DND-41 (cell line): Measurements from ENCODE around the gene ZNF638.

ENCODE experiments used
- ATAC-seq: fragments of 200-7000 bp; cut with Tn5 transposase; 3 replicates; pipeline ENCODE4 v1.9.1; 2021; ENCODE audit warnings: low read depth; ENCODE audit not compliant: insufficient read depth
- DNase-seq: peaks from one replicate; pipeline ENCODE4 v3.0.0-alpha.2; 2020
- H2AFZ ChIP-seq: 2 replicates; pipeline ENCODE4 v1.6.0; 2012; ENCODE audit warnings: low read depth, low read length
- H3K27ac ChIP-seq: 2 replicates; pipeline ENCODE4 v1.5.1; 2012; ENCODE audit warnings: low read length, inconsistent platforms
- H3K27me3 ChIP-seq: fragments of 200-600 bp; sonication (generic); 2 replicates; pipeline ENCODE4 v1.6.0; 2012; ENCODE audit warnings: low read length, mild to moderate bottlenecking, inconsistent platforms; ENCODE audit not compliant: insufficient read depth, poor library complexity
- H3K36me3 ChIP-seq: 2 replicates; pipeline ENCODE4 v1.5.1; 2012; ENCODE audit warnings: low read length, inconsistent platforms; ENCODE audit not compliant: insufficient read depth
- H3K4me1 ChIP-seq: 2 replicates; pipeline ENCODE4 v1.5.1; 2012; ENCODE audit warnings: mild to moderate bottlenecking, low read length; ENCODE audit not compliant: insufficient read depth
- H3K4me2 ChIP-seq: 2 replicates; pipeline ENCODE4 v1.6.0; 2012; ENCODE audit warnings: mild to moderate bottlenecking, moderate library complexity, low read length, inconsistent platforms; ENCODE audit not compliant: insufficient read depth
- H3K4me3 ChIP-seq, 2 experiments: fragments of 200-600 bp in 1 of 2; shearing (Covaris generic) in 1 of 2; 2 replicates each; pipeline ENCODE4 v1.5.1; 2012 to 2016; ENCODE audit warnings: inconsistent platforms in 2 of 2, low read length in 2 of 2, mild to moderate bottlenecking in 2 of 2, low read depth in 1 of 2, moderate library complexity in 1 of 2
- H3K79me2 ChIP-seq: 2 replicates; pipeline ENCODE4 v1.6.0; 2012; ENCODE audit warnings: low read length, inconsistent platforms; ENCODE audit not compliant: insufficient read depth
- H3K9ac ChIP-seq: 2 replicates; pipeline ENCODE4 v1.6.0; 2012; ENCODE audit warnings: low read depth, mild to moderate bottlenecking, inconsistent platforms, low read length, moderate library complexity
- H3K9me3 ChIP-seq: 2 replicates; pipeline ENCODE4 v1.5.1; 2012; ENCODE audit warnings: low read length, moderate library complexity, mild to moderate bottlenecking, inconsistent platforms; ENCODE audit not compliant: insufficient read depth, severe bottlenecking
- H4K20me1 ChIP-seq: 2 replicates; pipeline ENCODE4 v1.6.0; 2012; ENCODE audit warnings: low read length; ENCODE audit not compliant: insufficient read depth
- CTCF ChIP-seq: IDR thresholded peaks from 2 replicates; pipeline ENCODE4 v1.5.1; 2012; ENCODE audit warnings: borderline replicate concordance, low read length, moderate library complexity, mild to moderate bottlenecking; ENCODE audit not compliant: poor library complexity, severe bottlenecking; ENCODE audit errors: extremely low read depth
- EZH2 ChIP-seq: IDR thresholded peaks from 3 replicates; pipeline ENCODE4 v1.6.1; 2012; ENCODE audit warnings: borderline replicate concordance, low read depth, mild to moderate bottlenecking, moderate library complexity, low read length, inconsistent platforms; ENCODE audit not compliant: severe bottlenecking

Gene ZNF638

GRCh38 chr2:71372042-71372441, 40.5 kb downstream of the ZNF638 start:
- Histone ChIP-seq H2AFZ (no peak overlapping the region), H3K9ac (no peak overlapping the region), H3K79me2 (peaks cover 24% of the 10 kb centered on the region), H3K9me3 (no peaks in the 10 kb centered on the region), H3K27me3 (no peaks in the 10 kb centered on the region), H3K4me2 (no peak overlapping the region), H3K36me3 (peaks cover 92% of the 10 kb centered on the region), H3K27ac (no peak overlapping the region), H3K4me3 (no peak overlapping the region), H4K20me1 (peaks cover 10% of the 10 kb centered on the region), H3K4me1 (no peaks in the 10 kb centered on the region)
- DNase-seq (no peak), ATAC-seq (no peak)
- no peak for TF ChIP-seq CTCF
- no peak for TF ChIP-seq EZH2

- ATAC-seq (no peak; the same call in 2 of the 3 replicates), DNase-seq (no peak)
- Histone ChIP-seq H2AFZ (no peak overlapping the region), H3K9ac (no peak overlapping the region), H4K20me1 (no peaks in the 10 kb centered on the region), H3K79me2 (peaks cover 10% of the 10 kb centered on the region), H3K36me3 (peaks cover 85% of the 10 kb centered on the region), H3K9me3 (no peaks in the 10 kb centered on the region), H3K4me1 (no peaks in the 10 kb centered on the region), H3K4me2 (no peak overlapping the region), H3K27me3 (no peaks in the 10 kb centered on the region), H3K4me3 (no peak overlapping the region), H3K27ac (0 out of 2 replicates have a peak overlapping the region, but pooled peaks have one; percentile 21)
- TF ChIP-seq CTCF: no peak
- no peak for TF ChIP-seq EZH2
These were observed 47.5 kb downstream of the ZNF638 start for GRCh38 chr2:71379086-71379485.

- no peaks in the 10 kb centered on the region for H3K9me3 ChIP-seq
- DNase-seq: no peak
- H3K4me2 ChIP-seq: no peak overlapping the region
- no peaks in the 10 kb centered on the region for H3K4me1 ChIP-seq
- H3K27me3 ChIP-seq: no peaks in the 10 kb centered on the region
- H3K79me2 ChIP-seq: peaks cover 10% of the 10 kb centered on the region
- H2AFZ ChIP-seq: no peak overlapping the region
- H4K20me1 ChIP-seq: no peaks in the 10 kb centered on the region
- TF ChIP-seq CTCF (no peak), EZH2 (no peak)
- peaks cover 86% of the 10 kb centered on the region for H3K36me3 ChIP-seq
- no peak overlapping the region for H3K27ac ChIP-seq
- H3K4me3 ChIP-seq: no peak overlapping the region
- no peak for ATAC-seq
- H3K9ac ChIP-seq: no peak overlapping the region
These were observed 49.1 kb downstream of the ZNF638 start for GRCh38 chr2:71380665-71381064.

- no peak for ATAC-seq
- no peak overlapping the region for H2AFZ ChIP-seq
- DNase-seq: no peak
These were observed 53.4 kb downstream of the ZNF638 start for GRCh38 chr2:71385012-71385411.

More at GRCh38 chr2:71385012-71385411, 53.4 kb downstream of the ZNF638 start:
- no peaks in the 10 kb centered on the region for H3K4me1 ChIP-seq
- no peaks in the 10 kb centered on the region for H3K9me3 ChIP-seq
- H3K79me2 ChIP-seq: no peaks in the 10 kb centered on the region
- TF ChIP-seq EZH2 (no peak), CTCF (no peak)
- H3K27me3 ChIP-seq: no peaks in the 10 kb centered on the region
- no peak overlapping the region for H3K27ac ChIP-seq
- no peak overlapping the region for H3K4me3 ChIP-seq
- H3K36me3 ChIP-seq: peaks cover 89% of the 10 kb centered on the region
- H3K9ac ChIP-seq: no peak overlapping the region
- no peak overlapping the region for H3K4me2 ChIP-seq
- H4K20me1 ChIP-seq: no peaks in the 10 kb centered on the region
